NCI-H2171 (cell line): ENCODE results near the gene PCDHGC3.

ENCODE experiments used
- DNase-seq: peaks from one replicate; lab custom pipeline; 2025; lab: John Stamatoyannopoulos, UW

Gene PCDHGC3

DNA sequence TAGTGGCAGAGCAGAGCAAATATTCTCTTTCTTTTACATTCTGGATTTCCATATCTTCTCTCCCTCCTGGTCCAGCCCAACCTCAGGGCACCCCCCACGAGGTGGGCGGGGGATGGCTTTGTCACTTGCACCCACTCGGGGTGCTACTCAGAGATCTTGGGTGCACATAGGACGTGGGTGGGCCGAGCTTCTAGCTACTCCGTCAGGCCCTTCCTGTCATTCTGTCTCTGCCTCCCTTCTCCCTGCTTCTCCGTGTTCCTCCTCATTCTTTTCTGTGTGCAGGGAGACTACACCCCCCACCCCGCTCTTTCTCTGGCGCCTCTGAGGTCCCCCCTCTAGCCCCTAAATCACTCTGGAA lies 32.7 kb downstream of the PCDHGC3 start:
- DNase-seq, result no peak

DNA sequence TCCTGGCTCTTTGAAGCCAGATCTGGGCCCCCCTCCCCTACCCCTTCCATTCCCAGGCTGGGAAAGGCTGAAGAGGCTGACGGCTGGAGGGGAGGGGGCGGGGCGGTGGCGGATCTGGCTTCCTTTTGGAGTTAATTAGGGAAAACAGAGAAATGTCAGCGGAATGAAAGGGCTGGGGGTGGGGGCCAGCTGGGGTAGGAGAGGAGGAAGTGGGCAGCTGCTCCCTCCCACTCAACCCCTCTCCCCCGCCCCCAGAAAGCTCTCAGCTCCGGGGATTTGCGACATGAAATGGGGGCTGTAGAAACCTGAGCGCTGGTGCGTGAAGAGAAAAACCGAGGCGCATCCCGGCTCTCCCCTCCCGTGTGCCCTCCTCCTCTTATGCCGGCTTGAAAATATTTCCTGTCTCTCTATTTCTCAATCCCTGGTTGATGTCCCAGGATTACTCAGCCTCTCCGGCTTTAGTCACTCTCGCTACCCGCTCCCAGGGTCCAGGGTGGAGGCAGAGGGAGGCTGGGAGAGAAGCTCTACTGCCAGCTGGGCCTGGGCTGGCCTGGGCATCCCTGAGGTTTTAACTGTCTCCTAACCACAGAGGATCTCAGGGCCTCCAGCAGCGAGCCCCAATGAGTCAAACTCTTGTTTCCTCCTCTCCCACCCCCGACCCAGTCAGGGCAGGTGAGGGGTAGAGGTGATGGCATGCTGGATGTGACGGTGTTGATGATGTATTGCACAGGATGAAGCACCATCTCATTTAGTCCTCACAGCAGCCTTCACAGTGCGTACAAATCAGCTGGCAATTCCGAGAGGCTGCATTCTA lies 33.2 kb downstream of the PCDHGC3 start:
- DNase-seq, result peak; percentile 24

DNA sequence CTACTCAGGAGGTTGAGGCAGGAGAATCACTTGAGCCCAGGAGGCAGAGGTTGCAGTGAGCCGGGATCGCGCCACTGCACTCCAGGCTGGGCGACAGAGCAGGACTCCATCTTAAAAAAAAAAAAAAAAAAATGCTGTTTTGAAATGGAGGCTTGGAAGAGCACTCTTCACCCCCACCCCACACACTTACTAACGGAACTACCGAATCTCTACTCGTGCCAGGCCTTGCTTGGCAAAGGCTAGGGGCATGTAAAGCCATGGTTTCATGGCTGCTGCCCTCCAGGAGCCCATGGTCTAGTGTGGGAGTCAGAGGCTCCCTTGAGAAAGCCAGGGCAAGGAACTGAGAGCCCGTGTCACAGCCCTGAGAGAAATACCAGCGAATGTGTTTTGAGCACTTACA lies 34.4 kb downstream of the PCDHGC3 start:
- no peak for DNase-seq

DNA sequence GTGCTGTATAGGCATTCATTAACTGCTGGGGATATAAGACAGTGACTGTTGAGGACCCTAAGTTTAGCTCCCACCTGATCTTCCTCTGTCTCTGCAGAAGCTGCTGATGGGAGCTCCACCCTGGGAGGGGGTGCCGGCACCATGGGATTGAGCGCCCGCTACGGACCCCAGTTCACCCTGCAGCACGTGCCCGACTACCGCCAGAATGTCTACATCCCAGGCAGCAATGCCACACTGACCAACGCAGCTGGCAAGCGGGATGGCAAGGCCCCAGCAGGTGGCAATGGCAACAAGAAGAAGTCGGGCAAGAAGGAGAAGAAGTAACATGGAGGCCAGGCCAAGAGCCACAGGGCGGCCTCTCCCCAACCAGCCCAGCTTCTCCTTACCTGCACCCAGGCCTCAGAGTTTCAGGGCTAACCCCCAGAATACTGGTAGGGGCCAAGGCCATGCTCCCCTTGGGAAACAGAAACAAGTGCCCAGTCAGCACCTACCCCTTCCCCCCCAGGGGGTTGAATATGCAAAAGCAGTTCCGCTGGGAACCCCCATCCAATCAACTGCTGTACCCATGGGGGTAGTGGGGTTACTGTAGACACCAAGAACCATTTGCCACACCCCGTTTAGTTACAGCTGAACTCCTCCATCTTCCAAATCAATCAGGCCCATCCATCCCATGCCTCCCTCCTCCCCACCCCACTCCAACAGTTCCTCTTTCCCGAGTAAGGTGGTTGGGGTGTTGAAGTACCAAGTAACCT lies 35.3 kb downstream of the PCDHGC3 start:
- DNase-seq, result no peak

DNA sequence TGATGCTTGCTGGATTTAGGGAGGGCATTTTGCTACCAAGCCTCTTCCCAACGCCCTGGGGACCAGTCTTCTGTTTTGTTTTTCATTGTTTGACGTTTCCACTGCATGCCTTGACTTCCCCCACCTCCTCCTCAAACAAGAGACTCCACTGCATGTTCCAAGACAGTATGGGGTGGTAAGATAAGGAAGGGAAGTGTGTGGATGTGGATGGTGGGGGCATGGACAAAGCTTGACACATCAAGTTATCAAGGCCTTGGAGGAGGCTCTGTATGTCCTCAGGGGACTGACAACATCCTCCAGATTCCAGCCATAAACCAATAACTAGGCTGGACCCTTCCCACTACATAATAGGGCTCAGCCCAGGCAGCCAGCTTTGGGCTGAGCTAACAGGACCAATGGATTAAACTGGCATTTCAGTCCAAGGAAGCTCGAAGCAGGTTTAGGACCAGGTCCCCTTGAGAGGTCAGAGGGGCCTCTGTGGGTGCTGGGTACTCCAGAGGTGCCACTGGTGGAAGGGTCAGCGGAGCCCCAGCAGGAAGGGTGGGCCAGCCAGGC lies 36.1 kb downstream of the PCDHGC3 start:
- DNase-seq, result no peak

DNA sequence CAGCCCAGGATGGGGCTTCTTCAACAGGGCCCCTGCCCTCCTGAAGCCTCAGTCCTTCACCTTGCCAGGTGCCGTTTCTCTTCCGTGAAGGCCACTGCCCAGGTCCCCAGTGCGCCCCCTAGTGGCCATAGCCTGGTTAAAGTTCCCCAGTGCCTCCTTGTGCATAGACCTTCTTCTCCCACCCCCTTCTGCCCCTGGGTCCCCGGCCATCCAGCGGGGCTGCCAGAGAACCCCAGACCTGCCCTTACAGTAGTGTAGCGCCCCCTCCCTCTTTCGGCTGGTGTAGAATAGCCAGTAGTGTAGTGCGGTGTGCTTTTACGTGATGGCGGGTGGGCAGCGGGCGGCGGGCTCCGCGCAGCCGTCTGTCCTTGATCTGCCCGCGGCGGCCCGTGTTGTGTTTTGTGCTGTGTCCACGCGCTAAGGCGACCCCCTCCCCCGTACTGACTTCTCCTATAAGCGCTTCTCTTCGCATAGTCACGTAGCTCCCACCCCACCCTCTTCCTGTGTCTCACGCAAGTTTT lies 36.7 kb downstream of the PCDHGC3 start:
- peak; percentile 26 for DNase-seq

DNA sequence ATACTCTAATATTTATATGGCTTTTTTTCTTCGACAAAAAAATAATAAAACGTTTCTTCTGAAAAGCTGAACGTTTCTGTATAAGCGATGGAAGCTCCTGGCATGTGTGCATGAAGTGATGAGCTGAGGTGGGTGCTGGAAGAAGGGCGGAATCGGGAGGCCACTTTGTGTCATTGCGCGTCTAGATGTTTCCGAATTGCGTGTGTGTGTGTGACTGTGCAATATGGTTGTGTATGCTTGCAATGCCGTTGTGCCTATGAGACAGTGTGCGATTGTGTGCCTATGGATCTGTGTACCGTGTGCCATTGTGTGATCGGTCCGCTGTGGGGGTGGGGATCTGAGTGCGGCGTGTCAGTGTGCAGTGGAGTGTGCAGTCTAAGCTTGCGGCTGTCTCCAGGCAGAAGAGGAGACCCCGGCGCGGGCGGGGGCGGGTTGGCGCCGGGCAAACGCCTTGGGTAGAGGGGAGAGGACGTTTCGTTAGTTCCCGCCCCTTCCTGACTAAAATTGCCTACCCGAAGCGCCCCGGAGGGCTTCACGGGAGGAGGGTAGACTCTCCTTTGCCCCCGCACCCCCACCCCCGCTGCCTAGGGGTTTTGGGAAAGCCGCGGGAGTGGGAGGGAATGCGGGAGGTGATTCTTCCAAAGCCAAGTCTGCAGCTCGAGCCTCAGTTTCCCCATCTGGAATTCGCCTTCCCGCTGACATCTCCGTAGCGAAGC lies 37.3 kb downstream of the PCDHGC3 start:
- DNase-seq, result peak; percentile 47

DNA sequence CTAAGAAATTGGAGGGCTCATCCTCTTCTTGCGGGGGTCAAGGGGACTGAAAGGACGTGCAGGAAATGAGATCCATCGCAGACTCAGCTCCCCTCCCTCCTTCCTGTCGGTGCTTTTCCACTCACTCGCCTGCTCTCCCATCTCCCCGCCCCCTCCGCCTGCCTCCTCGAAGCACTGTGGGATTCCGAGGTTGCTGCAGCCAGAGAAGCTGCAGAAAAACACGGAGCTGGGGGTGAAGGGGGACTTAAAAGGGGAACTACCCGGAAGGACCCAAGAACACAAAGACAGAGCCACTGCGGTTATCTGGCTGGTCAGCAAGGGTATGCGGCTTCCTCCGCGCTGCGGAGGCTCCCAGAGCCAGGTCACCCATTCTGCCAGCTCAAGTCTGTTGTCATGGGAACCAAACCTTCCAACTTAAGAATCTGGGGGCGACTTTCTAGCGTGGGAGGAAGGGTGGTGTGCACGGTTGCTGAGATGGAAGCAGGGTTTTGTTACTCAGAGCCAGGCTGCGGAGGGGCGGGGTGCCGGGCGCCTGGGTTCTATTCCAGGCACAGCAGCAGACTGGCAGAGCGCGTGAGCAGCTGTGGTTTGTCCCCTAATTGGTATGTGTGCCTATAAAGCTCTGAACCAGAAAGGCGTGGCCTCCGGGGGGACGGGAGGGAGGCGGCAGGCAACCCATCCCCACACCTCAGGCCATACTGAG lies 38.0 kb downstream of the PCDHGC3 start:
- peak; percentile 42 for DNase-seq

DNA sequence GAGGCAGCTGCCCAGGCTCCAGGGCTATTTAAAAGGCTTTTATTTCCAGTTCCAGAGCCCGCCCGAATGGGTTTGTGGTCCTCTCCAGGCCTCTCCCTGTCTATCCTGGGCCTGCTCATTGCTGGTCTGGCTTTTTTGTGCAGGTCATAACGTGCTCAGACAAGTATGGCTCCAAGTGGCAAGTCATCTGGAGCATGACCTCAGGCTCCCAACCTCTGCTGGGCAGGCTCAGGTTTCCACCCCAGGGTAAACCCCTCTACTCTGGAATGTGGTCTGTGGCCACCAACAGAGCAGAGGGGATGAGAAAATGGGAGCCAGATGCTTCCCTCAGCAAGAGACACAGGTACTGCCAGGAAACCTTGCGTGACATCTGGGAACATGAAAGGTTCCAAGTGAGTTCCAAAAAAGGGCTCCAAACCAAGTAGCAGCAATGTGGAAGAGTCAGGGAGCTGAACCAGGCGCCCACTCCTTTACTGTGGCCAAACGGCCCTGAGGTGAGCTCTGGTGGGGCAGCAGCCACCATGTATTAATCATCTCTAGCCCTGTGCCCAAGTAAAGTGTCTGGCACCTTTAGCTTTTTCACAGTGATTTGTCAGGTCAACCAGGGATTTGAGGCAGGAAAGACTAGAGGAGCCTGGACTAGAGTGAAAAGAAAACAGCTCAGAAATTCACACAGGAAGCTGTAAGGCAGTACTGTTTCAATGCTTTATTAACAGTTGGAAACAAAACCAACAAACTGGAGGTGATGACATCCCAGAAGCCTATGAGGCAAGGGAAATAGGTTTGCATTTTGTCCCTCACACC lies 38.8 kb downstream of the PCDHGC3 start:
- DNase-seq, result peak; percentile 54

DNA sequence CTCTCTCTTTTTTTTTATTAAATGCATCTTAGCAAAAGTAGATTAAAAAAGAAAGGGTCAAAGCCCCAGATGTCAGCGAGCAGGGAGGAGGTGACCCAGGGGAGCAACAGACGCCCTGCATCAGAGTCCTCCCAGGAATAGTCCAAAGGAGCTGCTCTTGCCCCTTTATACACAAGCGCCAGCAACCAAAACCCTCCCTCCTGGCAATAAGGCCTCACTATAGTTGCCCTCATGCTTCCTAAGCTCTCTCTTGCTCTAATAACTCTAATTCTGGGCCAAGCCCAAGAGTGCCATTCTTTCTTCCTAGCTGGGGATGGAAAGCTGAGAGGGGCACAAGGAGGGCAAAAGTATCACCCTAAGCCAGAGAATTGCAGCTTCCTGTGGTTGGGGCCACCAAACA lies 39.4 kb downstream of the PCDHGC3 start:
- no peak for DNase-seq

DNA sequence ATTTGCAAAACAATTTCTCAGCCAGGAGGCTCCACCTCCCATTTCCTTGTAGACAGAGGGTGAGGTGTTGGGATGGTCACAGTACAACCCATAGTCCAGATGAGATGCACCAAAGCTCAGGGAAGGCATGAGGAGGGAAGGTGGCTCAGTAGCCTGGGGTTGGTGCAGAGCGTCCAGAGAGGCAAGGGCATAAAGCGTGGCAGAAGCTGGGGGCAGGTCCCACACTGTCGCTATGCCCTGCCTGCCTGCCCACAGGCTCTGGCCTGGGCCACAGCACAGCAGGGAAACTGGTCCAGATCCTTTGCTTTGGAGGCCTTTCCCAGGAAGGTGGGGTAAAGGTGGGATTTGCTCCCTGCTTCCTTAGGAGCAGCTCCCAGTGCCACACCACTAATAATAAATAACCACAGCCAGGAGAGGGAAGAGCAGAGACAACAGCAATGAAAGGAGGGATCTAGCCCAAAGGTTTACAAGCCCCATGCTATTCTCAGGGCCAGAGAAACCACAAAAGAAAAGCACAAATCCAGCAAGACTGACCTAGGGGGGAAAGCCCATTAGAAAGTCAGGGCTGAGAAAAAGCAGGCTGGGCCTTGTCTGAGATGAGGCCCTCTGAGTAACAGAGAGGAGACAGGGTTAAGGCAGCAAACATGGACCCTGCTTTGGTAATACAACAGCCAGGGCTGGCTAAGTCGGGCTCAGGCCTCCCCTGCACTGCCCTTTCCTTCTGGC lies 40.3 kb downstream of the PCDHGC3 start:
- DNase-seq, result no peak

DNA sequence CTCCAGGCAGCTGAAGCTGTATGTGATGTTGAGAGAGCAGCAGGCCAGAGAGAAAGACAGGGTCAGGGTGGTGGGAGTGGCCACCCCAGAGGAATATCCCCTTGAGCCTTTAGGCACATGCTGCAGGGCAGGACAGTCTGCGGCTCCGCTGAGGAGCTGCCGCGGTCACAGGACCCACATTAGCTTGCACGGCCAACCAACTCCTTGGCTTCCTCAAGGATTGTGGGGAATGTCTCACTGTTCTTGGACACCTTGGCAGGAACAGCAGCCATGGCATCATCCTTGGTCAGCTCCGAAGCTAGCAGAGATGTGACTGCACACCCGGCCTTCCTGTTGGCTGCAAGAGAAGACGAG lies 40.9 kb downstream of the PCDHGC3 start:
- DNase-seq, result no peak

DNA sequence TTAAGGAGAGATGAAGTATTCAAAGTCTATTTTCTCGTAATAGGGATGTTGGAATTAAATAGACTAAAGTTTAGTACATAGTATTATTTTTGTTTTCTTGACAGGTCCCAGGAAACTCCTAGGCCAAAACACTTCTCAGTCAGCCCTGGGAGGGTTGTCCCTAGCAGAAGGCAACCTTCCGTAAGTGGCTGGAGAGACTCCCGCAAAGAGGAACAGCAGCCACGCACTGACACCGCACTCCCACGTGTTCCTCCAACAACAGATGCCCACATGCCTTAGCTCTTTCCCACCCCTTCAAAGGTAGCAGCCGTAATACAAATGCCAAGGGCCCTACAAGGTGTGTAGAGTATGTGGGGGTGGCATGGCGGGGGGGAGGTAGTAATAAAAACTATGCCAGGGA lies 41.5 kb downstream of the PCDHGC3 start:
- DNase-seq, result no peak

DNA sequence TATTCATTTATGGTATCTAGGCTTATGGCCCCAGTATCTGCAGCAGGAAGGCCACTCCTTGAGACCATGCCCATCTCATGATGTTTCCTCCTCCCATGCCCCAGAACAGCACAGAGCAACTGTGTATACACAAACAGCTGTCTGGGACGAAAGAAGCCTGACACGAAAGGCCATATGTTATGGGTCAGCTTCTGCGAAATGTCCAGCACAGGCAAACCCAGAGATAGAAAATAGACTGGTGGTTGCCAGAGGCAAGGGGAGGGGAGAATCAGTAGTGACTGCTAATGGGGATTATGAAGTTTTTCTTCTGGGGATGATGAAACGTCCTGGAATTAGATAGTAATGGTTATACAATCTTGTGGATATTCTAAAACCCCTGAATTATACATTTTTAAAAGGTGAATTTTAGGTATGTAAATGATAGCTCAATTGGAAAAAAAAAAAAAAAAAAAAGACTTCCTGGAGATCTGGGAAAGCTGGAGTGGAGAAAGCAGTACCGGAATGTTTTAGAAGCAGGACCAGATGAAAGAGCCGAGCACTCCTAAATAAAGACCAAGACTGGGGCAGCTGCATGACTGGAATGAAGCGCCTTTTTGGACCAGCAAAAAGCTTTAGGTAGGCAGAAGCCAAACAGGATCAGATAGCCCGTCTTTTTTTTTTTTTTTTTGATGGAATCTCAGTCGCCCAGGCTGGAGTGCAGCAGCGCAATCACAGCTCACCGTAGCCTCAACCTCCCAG lies 42.3 kb downstream of the PCDHGC3 start:
- DNase-seq, result no peak

DNA sequence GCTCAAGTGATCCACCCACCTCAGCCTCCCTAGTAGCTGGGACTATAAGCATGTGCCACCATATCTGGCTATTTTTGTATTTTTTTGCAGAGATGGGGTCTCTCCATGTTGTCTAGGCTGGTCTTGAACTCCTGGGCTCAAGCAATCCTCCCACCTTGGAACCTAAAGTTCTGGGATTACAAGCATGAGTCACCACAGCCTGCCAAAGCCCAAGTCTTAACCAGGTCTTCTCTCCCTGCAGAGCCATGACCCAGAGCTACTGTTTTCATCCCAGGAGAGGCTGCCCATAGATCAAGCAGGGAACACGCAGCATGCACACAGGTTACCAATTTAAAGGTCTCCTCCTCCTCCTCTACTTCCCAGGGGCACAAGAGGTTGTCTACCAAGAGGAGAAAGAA lies 42.9 kb downstream of the PCDHGC3 start:
- no peak for DNase-seq

DNA sequence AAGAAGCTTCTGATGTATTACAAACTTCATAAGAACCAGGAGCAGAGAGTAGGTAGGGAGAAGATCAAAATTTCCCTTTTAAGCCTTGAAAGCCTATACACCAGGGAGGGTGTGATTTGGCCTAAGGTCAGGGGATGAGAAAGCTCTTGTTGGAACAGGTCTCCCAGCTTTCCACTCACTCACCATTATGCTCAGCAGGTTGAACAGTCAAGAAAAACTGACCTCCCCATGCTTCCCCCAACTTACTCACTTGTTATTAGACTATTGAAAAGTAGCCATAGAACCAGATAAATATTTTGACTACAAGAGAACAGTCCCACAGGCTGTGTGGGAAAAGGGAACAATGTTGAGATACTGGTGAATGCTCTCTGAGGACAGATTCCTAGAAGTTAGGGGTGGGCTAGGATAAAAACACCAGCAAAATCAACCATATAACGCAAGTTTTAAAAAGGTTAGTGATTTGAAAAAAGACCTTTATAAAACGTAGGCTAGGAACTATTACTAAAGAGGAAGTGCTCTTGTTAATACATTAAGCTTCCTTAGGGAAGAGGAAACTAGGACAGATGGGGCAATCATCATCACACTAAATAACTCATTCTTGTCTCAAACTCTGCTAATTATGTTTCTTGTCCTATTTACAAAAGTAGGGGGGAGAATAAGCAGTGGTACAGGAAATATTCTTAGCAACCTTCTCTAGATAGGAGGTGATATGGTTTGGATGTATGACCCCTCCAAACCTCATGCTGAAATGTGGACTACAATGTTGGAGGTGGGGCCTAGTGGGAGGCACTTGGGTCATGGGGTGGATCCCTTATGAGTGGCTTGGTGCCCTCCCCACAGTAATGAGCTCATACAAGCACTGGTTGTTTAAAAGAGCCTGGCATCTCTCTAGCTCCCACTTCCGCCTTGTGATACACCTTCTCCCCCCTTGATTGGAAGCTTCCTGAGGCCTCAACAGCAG lies 44.1 kb downstream of the PCDHGC3 start:
- DNase-seq, result no peak

DNA sequence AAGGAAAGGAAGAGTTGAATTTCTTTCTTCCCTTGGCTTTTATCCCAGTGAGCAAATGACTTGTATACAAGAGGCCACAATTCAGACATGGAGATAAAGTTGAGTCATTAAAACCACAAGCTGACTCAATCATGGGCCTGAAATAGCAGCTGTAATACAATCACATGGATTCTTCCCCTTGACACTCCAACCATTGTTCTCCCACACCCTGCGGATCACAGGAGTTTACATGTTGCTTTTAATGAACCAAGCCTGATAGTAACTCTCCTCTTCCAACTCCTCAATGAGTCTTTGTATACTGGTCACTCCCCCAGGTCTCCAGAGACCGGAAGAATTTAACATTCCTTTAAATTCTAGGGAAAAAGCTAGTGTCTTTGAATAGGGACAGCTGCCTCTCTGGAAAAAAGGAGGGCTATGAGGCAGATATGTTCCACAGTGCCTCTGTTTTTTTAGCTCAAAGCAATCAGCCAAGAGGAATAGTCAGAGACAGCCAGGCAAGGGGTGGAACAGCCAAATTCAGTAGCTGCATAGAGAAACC lies 45.5 kb downstream of the PCDHGC3 start:
- DNase-seq, result no peak

DNA sequence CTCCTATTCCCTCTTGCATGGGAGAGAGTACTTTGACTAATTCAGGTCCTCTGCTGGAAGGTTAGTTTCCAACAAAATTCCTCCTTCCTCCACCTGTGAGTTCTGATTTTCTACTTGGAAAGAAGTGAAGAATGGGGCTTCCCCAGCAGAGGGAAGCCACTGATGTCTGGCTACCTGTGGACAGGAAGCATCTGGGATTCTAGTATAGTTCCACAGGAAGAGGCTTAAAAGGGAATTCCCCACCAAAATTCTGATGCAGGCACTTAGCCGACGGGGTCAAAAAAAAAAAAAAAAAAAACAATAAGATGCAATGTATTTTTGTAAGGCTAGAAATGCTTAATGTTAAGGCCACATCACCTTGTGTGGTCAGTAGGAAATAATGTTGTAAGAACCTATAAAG lies 46.5 kb downstream of the PCDHGC3 start:
- no peak for DNase-seq
